A549 (cell line): ENCODE results near the gene PRX. TPM values are rescaled to one million over a fixed set of nuclear protein-coding genes. Genes with fewer than 3 reads are reported as not detected.
A peak's percentile ranks its signal among the peaks of the same experiment; 100 is the strongest.

Experiments used
- ATAC-seq, 2 experiments: fragments of 200-7000 bp in 1 of 2; fragments of >200 bp in 1 of 2; cut with Nextera tagmentation in 1 of 2; cut with Tn5 transposase in 1 of 2; 3 replicates each; pipeline versions ENCODE4 v1.8.0 to v1.9.1; 2018 to 2020; ENCODE audit warnings: mild to moderate bottlenecking in 1 of 2, moderate library complexity in 1 of 2
- CTCF ChIA-PET: fragments of 300-600 bp; sonication (Branson Sonifier 250); formaldehyde crosslinking; extraction: SDS; loops from one replicate; lab custom pipeline; 2021; ENCODE audit warnings: antibody characterized with exemption, inconsistent platforms; lab: Yijun Ruan, JAX
- POLR2A ChIA-PET: fragments of 350-600 bp; formaldehyde crosslinking; extraction: SDS; loops from one replicate; lab custom pipeline; 2021; ENCODE audit warnings: antibody characterized with exemption, inconsistent platforms; lab: Yijun Ruan, JAX
- DNase-seq, 2 experiments: peaks; one replicate each; pipeline versions ENCODE4 v3.0.0 to v3.0.0-alpha.2; 2011 to 2016; ENCODE audit warnings: low read depth in 1 of 2, low spot score in 1 of 2
- FAIRE-seq: peaks from 2 replicates; lab custom pipeline; 2011; peaks lifted over from hg19 to GRCh38; lab: Jason Lieb, UNC
- H3K27ac ChIP-seq, 2 experiments: fragments of >200 bp; sonication (Bioruptor Twin); formaldehyde crosslinking; 3 replicates each; pipeline ENCODE4 v1.5.1; 2016 to 2017
- H3K4me1 ChIP-seq: fragments of >200 bp; sonication (Bioruptor Twin); formaldehyde crosslinking; 3 replicates; pipeline ENCODE4 v1.6.1; 2016
- H3K4me2 ChIP-seq: fragments of >200 bp; sonication (Bioruptor Twin); formaldehyde crosslinking; 3 replicates; pipeline ENCODE4 v1.6.1; 2016
- H3K4me3 ChIP-seq: fragments of >200 bp; sonication (Bioruptor Twin); formaldehyde crosslinking; 3 replicates; pipeline ENCODE4 v1.5.1; 2016
- H3K9me3 ChIP-seq: fragments of >200 bp; sonication (Bioruptor Twin); formaldehyde crosslinking; 3 replicates; pipeline ENCODE4 v1.6.1; 2016
- CEBPB ChIP-seq, 2 experiments: fragments of >200 bp in 1 of 2; sonication (Bioruptor Twin) in 1 of 2; formaldehyde crosslinking in 1 of 2; IDR thresholded peaks; 2 replicates each; pipeline ENCODE4 v1.6.1; 2012 to 2016
- EHMT2 ChIP-seq: fragments of 200-600 bp; sonication (generic); IDR thresholded peaks from 2 replicates; pipeline ENCODE4 v1.6.1; 2016; ENCODE audit warnings: antibody characterized with exemption, low read depth, mild to moderate bottlenecking, moderate library complexity
- ESRRA ChIP-seq: fragments of 150-350 bp; IDR thresholded peaks from 2 replicates; pipeline ENCODE4 v1.6.1; 2014; ENCODE audit warnings: mild to moderate bottlenecking, low read length, borderline replicate concordance
- FOSB ChIP-seq: fragments of 250-450 bp; sonication (Bioruptor Pico); IDR thresholded peaks from 2 replicates; pipeline ENCODE4 v1.5.0; 2020; ENCODE audit warnings: mild to moderate bottlenecking, moderate library complexity
- GATA3 ChIP-seq: IDR thresholded peaks from 2 replicates; pipeline ENCODE4 v1.6.1; 2012; ENCODE audit warnings: borderline replicate concordance
- HEYL ChIP-seq: fragments of 250-450 bp; sonication (Bioruptor Pico); IDR thresholded peaks from 2 replicates; pipeline ENCODE4 v1.8.0; 2021; ENCODE audit warnings: mild to moderate bottlenecking, moderate library complexity
- HOXA7 ChIP-seq: fragments of 250-450 bp; sonication (Bioruptor Pico); IDR thresholded peaks from 2 replicates; pipeline ENCODE4 v1.5.0; 2020; ENCODE audit warnings: mild to moderate bottlenecking, moderate library complexity
- HOXB5 ChIP-seq: fragments of 250-450 bp; sonication (Bioruptor Pico); IDR thresholded peaks from 2 replicates; pipeline ENCODE4 v1.5.0; 2020; ENCODE audit warnings: mild to moderate bottlenecking, moderate library complexity
- JUN ChIP-seq, 2 experiments: fragments of >200 bp; sonication (Bioruptor Twin); formaldehyde crosslinking; IDR thresholded peaks; 2 replicates in 1 of 2; 3 replicates in 1 of 2; pipeline ENCODE4 v1.6.1; 2016 to 2017
- JUNB ChIP-seq: fragments of >200 bp; sonication (Bioruptor Twin); formaldehyde crosslinking; IDR thresholded peaks from 2 replicates; pipeline ENCODE4 v1.6.1; 2016
- KDM1A ChIP-seq: fragments of 200-600 bp; sonication (generic); IDR thresholded peaks from 2 replicates; pipeline ENCODE4 v1.6.1; 2016; ENCODE audit warnings: low read depth, mild to moderate bottlenecking
- KDM5A ChIP-seq: fragments of 200-600 bp; sonication (generic); IDR thresholded peaks from 2 replicates; pipeline ENCODE4 v1.6.1; 2016; ENCODE audit warnings: antibody characterized with exemption, mild to moderate bottlenecking
- MAFK ChIP-seq: fragments of 450-650 bp; IDR thresholded peaks from 2 replicates; pipeline ENCODE4 v1.6.1; 2014; ENCODE audit not compliant: partially characterized antibody
- MAX ChIP-seq: IDR thresholded peaks from 2 replicates; pipeline ENCODE4 v1.6.1; 2012
- MYC ChIP-seq: IDR thresholded peaks from 2 replicates; pipeline ENCODE4 v1.6.1; 2012; ENCODE audit warnings: mild to moderate bottlenecking, inconsistent platforms, low read length, improper control_type of control experiment, borderline replicate concordance
- NR3C1 ChIP-seq: fragments of >200 bp; sonication (Bioruptor Twin); formaldehyde crosslinking; IDR thresholded peaks from 3 replicates; pipeline ENCODE4 v1.6.1; 2017
- POLR2A ChIP-seq: IDR thresholded peaks from 2 replicates; pipeline ENCODE4 v1.6.1; 2012; ENCODE audit warnings: mild to moderate bottlenecking, low read length
- POLR2AphosphoS2 ChIP-seq: conservative IDR thresholded peaks from 2 replicates; pipeline ENCODE4 v1.6.1; 2012; ENCODE audit warnings: low read length, improper control_type of control experiment, inconsistent platforms
- RARB ChIP-seq: fragments of 250-450 bp; sonication (Bioruptor Pico); IDR thresholded peaks from 2 replicates; pipeline ENCODE4 v1.8.0; 2021; ENCODE audit warnings: mild to moderate bottlenecking, moderate library complexity
- RFX5 ChIP-seq: fragments of 450-650 bp; IDR thresholded peaks from 2 replicates; pipeline ENCODE4 v1.7.1; 2014; ENCODE audit warnings: antibody characterized with exemption, mild to moderate bottlenecking, moderate library complexity
- SMC3 ChIP-seq: fragments of >200 bp; sonication (Bioruptor Twin); formaldehyde crosslinking; IDR thresholded peaks from 3 replicates; pipeline ENCODE4 v1.6.1; 2018; ENCODE audit warnings: inconsistent platforms
- TP53 ChIP-seq: fragments of 250-450 bp; sonication (Bioruptor Pico); IDR thresholded peaks from 2 replicates; pipeline ENCODE4 v1.5.0; 2021; ENCODE audit warnings: mild to moderate bottlenecking, moderate library complexity
- ZC3H11A ChIP-seq: fragments of 450-650 bp; IDR thresholded peaks from 2 replicates; pipeline ENCODE4 v1.6.1; 2014; ENCODE audit warnings: antibody characterized with exemption, mild to moderate bottlenecking
- ZFP36 ChIP-seq: fragments of 450-650 bp; IDR thresholded peaks from 2 replicates; pipeline ENCODE4 v1.6.1; 2014; ENCODE audit warnings: borderline replicate concordance; ENCODE audit not compliant: partially characterized antibody
- WGBS: methylation state at CpG from one replicate; pipeline ENCODE4 v1.1.6; 2017; ENCODE audit errors: missing lambda C conversion rate; 5-methylcytosine and 5-hydroxymethylcytosine counted together
- polyA plus RNA-seq, 4 experiments: library from polyadenylated mRNA; depleted of rRNA in 3 of 4; stranded (reverse); fragments of >200 nt; fragmentation: RNase III in 1 of 4; extraction: RNeasy Plus Mini Kit Qiagen cat#74134 plus additional on column Dnase treatment in 1 of 4; gene quantifications; 2 replicates in 3 of 4; 3 replicates in 1 of 4; pipeline ENCODE4 v1.2.3, GENCODE V29; 2011 to 2017
- TF ChIP-seq, protein P1 (sequence below): fragments of >200 bp; sonication (Bioruptor Twin); formaldehyde crosslinking; IDR thresholded peaks from 3 replicates; pipeline ENCODE4 v1.6.1; 2016

PRX gene
- polyA plus RNA-seq, 2 of the 4 experiments (the other 2 are of a cell fraction) = 1.6 to 1.8 TPM

DNA sequence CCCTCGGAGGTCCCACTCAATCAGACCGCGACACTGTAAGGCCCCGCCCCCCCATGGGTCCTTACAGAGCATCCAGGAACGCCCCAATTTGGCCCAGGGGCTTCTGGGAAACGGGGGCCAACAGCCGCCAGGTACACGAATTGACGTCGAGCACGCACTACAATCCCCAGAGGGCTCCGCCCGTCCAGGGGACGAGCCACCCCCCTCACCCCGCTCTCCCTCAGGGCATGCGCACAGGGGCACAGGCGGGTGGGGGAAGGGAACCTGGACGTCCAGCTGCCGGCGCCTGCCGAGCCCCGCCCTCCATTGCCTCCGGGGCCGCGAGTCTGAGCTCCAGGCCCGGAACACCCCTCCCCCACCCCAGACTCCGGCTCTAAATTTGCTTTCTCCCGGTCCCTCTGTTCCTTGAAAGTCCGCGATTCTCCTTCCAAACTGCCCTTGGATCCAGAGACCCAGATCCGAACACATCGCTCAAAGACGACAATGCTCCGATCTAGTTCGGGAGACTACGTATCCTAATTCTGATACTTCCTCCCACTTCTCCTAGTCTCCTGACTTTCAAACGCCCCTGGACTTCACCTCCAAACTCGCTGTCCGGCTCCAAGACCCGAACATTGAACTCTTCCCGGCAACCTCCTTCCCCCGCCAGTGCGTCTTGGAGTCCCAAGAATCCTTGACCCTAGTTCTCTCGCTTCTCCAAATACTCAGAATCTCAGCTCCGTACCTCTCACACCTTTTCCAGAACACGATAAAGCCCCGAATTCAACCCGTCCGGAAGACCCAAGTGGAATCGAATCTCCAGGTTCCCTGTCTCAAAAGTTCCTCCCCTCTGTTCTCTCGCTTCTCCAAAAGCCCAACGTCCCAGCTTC lies 30.2 kb upstream of the PRX start (continued):
- TF ChIP-seq, protein P1, sequence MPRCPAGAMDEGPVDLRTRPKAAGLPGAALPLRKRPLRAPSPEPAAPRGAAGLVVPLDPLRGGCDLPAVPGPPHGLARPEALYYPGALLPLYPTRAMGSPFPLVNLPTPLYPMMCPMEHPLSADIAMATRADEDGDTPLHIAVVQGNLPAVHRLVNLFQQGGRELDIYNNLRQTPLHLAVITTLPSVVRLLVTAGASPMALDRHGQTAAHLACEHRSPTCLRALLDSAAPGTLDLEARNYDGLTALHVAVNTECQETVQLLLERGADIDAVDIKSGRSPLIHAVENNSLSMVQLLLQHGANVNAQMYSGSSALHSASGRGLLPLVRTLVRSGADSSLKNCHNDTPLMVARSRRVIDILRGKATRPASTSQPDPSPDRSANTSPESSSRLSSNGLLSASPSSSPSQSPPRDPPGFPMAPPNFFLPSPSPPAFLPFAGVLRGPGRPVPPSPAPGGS = no peak
- TF ChIP-seq ZC3H11A (0 out of 2 replicates have a peak, but pooled peaks have one; percentile 7), HOXB5 (CRISPR knock-in tag) (0 out of 2 replicates have a peak, but pooled peaks have one; percentile 44), EHMT2 (no peak), HOXA7 (peak; percentile 85), JUNB (no peak), JUN (IDR thresholded peaks at IDR 0.05) (peak; percentile 84 to 85), FOSB (CRISPR knock-in tag) (peak; percentile 54; the same call in 1 of the 2 replicates), HEYL (no peak), POLR2AphosphoS2 (peak; percentile 96), ZFP36 (no peak), CEBPB (IDR thresholded peaks at IDR 0.05) (no peak), ESRRA (no peak; the same call in 1 of the 2 replicates), SMC3 (peak; percentile 52), MAFK (no peak), POLR2A (peak; percentile 68), KDM5A (no peak), MAX (peak; percentile 92), RFX5 (no peak; the same call in 1 of the 2 replicates), NR3C1 (no peak), GATA3 (peak; percentile 35)

DNA sequence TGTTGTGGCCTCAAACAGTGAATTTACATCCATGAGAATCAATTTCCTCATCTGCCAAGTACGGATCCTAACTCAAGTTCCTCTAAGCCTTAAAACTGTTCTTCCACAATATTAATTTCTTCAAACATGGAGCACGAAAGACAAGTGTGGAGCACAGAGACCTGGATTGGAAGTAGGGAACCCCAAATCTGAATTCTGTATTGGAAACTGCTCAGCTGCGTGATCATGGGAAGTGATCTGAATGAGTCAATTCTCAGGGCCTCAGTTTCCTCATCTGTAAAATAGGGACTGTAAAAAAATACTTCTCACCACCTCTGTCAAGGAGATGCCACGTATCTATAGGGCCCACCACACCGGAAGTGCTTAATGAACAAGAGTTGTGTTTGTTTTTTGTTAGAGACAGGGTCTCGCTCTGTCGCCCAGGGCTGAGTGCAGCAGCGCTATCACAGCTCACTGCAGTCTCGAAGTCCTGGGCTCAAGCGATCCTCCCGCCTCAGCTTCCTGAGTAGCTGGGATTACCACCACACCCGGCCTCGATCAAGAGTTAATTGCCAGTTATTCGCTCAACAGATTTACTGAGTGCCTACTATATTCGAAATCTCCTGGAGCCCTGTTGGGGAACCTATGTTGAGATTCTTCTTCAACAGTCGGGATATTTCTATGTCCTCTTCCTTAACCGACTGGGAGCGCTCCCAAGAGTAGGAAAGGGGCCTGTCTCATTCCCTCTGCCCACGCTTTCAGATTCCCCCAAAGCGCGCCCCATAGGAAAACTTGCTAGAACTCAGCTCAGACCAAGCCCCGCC lies 29.4 kb upstream of the PRX start:
- Histone ChIP-seq H3K9me3 (no peaks in the 10 kb centered on the region), H3K4me2 (peak overlapping the region; percentile 95), H3K27ac (peak overlapping the region; percentile 88 to 97), H3K4me1 (peaks cover 23% of the 10 kb centered on the region), H3K4me3 (peak overlapping the region; percentile 80)
- FAIRE-seq = no peak
- no peak for ATAC-seq
- ChIA-PET CTCF (interaction anchor here (0.9 to 46.6 kb wide), 13 partner anchors 12 to 228 kb away, joined by 3 to 950 read pairs (median 4); partner anchors contain the start of genes BLVRB, PRX, SERTAD1 and SPTBN4), POLR2A (interaction anchor here (0.5 to 8.8 kb wide), 22 partner anchors 9 to 821 kb away, joined by 3 to 208 read pairs (median 6); partner anchors contain the start of genes BLVRB, C19orf47, PLD3 and PSMC4)
- TF ChIP-seq FOSB (CRISPR knock-in tag) = 0 out of 2 replicates have a peak, but pooled peaks have one; percentile 39
- TF ChIP-seq RFX5 = peak; percentile 21; the same call in 1 of the 2 replicates
- no peak for TF ChIP-seq MYC
- TF ChIP-seq KDM1A = peak; percentile 71; the same call in 1 of the 2 replicates
- 31% methylated on average over 22 of the region's 22 CpGs for WGBS
- DNase-seq = no peak

GRCh38 chr19:40441719-40442253 lies 28.6 kb upstream of the PRX start:
- TF ChIP-seq HEYL (no peak), TP53 (0 out of 2 replicates have a peak, but pooled peaks have one; percentile 12), RARB (CRISPR knock-in tag) (no peak), GATA3 (0 out of 2 replicates have a peak, but pooled peaks have one; percentile 0)
- DNase-seq (no peak), FAIRE-seq (no peak), ATAC-seq (no peak)
- H3K27ac ChIP-seq = no peak overlapping the region
- H3K4me2 ChIP-seq = peak overlapping the region; percentile 95
- H3K4me1 ChIP-seq = peaks cover 23% of the 10 kb centered on the region
- ChIA-PET CTCF (interaction anchor here (0.9 to 46.6 kb wide), 8 partner anchors 18 to 228 kb away, joined by 3 to 950 read pairs (median 4); partner anchors contain the start of genes BLVRB, PRX, SERTAD1 and SPTBN4), POLR2A (interaction anchor here (2.1 to 8.8 kb wide), 5 partner anchors 9 to 94 kb away, joined by 8 to 208 read pairs (median 62); partner anchors contain the start of genes BLVRB, C19orf47, PLD3 and SERTAD1)
- no peak overlapping the region for H3K4me3 ChIP-seq
- no peaks in the 10 kb centered on the region for H3K9me3 ChIP-seq
- 89% methylated on average over 10 of the region's 11 CpGs for WGBS
